Adrenal gland (tissue), 12 donors: ENCODE measurements around the gene RASGRP4. TPM values are rescaled to one million over a fixed set of nuclear protein-coding genes. Genes with fewer than 3 reads are reported as not detected.
A peak's percentile ranks its signal among the peaks of the same experiment; 100 is the strongest.
"Not testable (repeated sequence)": the region's sequence is repeated elsewhere in the genome, so short reads cannot be mapped to it uniquely, and the experiment has no call there.

Experiments
- DNase-seq, 7 donors: peaks; one replicate each; pipeline ENCODE4 v3.0.0-alpha.2; 2019 to 2020
- H3K27ac ChIP-seq, 5 donors: fragments of 200-600 bp; sonication (generic) in 4 of 5; 1 replicate in 3 of 5; 2 replicates in 2 of 5; pipeline versions ENCODE4 v1.5.1 to v1.8.0; 2016 to 2020; ENCODE audit warnings: mild to moderate bottlenecking in 1 of 5
- H3K27me3 ChIP-seq: fragments of 200-600 bp; 2 replicates; pipeline ENCODE4 v1.8.0; 2021
- H3K36me3 ChIP-seq, 2 donors: fragments of 200-600 bp; replicated peaks in 1 of 2; 1 replicate in 1 of 2; 2 replicates in 1 of 2; pipeline versions ENCODE4 v1.5.1 to v1.8.0; 2018 to 2022
- H3K4me1 ChIP-seq, 2 donors: fragments of 200-600 bp; replicated peaks in 1 of 2; 1 replicate in 1 of 2; 2 replicates in 1 of 2; pipeline versions ENCODE4 v1.5.1 to v1.8.0; 2018 to 2021
- H3K4me3 ChIP-seq, 4 donors: fragments of 200-600 bp; sonication (generic) in 3 of 4; one replicate each; pipeline ENCODE4 v1.5.1; 2016 to 2018
- H3K9me3 ChIP-seq, 3 donors: fragments of 200-600 bp; sonication (generic) in 1 of 3; replicated peaks in 1 of 3; 1 replicate in 2 of 3; 2 replicates in 1 of 3; pipeline versions ENCODE4 v1.5.1 to v1.8.0; 2016 to 2021
- CTCF ChIP-seq, 6 experiments: fragments of 450-650 bp in 4 of 6; fragments of 200-600 bp in 2 of 6; sonication (generic) in 1 of 6; IDR thresholded peaks; 1 replicate in 5 of 6; 2 replicates in 1 of 6; pipeline versions ENCODE4 v1.5.1 to v1.8.0; 2016 to 2021; ENCODE audit warnings: antibody characterized with exemption in 6 of 6, mild to moderate bottlenecking in 2 of 6, moderate library complexity in 1 of 6
- POLR2A ChIP-seq, 2 donors: fragments of 450-650 bp; IDR thresholded peaks; one replicate each; pipeline ENCODE4 v1.6.1; 2017; ENCODE audit warnings: antibody characterized with exemption in 2 of 2, mild to moderate bottlenecking in 2 of 2, moderate library complexity in 1 of 2
- WGBS, 4 donors: extraction: QIAGEN DNeasy Blood & Tissue Kit in 2 of 4; methylation state at CpG; one replicate each; pipeline versions ENCODE4 v1.1.5 to v1.1.7; 2013 to 2017; 5-methylcytosine and 5-hydroxymethylcytosine counted together
- intact Hi-C, 2 donors: fragments of 100-400 bp; cut with DNase I; formaldehyde crosslinking; loops; one replicate each; pipeline versions ENCODE4 v1.14.1 to v1.15.0; 2022 to 2023
- polyA plus RNA-seq, 3 donors: library from polyadenylated mRNA; stranded (reverse); fragments of 200-250 nt in 2 of 3; fragments of 350-450 nt in 1 of 3; fragmentation: Illumina TruSeq in 1 of 3; extraction: RNeasy Lipid Tissue Mini Kit (QIAGEN cat#74804) in 1 of 3; gene quantifications; one replicate each; pipeline ENCODE4 v1.2.3, GENCODE V29; 2013 to 2014
- total RNA-seq, 9 donors: library from RNA; depleted of rRNA in 4 of 9; stranded (reverse); fragments of >200 nt in 4 of 9; fragments of 120-200 nt in 1 of 9; fragmentation: NEBNext Ultra II Directional in 1 of 9; extraction: Animal tissue kit (Norgen Biotek cat#: 25700) in 1 of 9; gene quantifications; one replicate each; pipeline versions ENCODE4 v1.1.0 to v1.2.4, GENCODE V29; 2013 to 2023
- donor health status: healthy with polysubstance abuse.
- donor health status: Bipolar disorder and iron deficiency.
- donor health status: DM: yes; HTN: yes; CAD: no.
- donor health status: DM: no; HTN: no; CAD: no.
- donor health status: DM: no; HTN: no; CAD: no.
- donor health status: DM: yes; HTN: yes; CAD: no.

Gene RASGRP4
- total and polyA plus RNA-seq, 12 donors: 0.22 to 10.0 (median 4.2) TPM

- no peak for DNase-seq
- H3K27me3 ChIP-seq: no peaks in the 10 kb centered on the region
- no peaks in the 10 kb centered on the region for H3K36me3 ChIP-seq
- H3K27ac ChIP-seq: no peak overlapping the region
- peaks cover 2 to 3% of the 10 kb centered on the region in 2 donors for H3K4me1 ChIP-seq
- TF ChIP-seq POLR2A (IDR thresholded peaks at IDR 0.05) (no peak), CTCF (IDR thresholded peaks at IDR 0.05) (no peak)
- intact Hi-C loops: loop anchor here in 1 of 2 donors (5.0 kb wide), 1 partner anchor 33 kb away; the partner anchor contains the start of gene CATSPERG
- 66 to 80% (median 74%) methylated on average over 12 of the region's 12 CpGs for WGBS, 4 donors
- no peak overlapping the region for H3K4me3 ChIP-seq
- no peaks in the 10 kb centered on the region for H3K9me3 ChIP-seq
Observed at GRCh38 chr19:38370299-38370698, 55.7 kb downstream of the RASGRP4 start.

- 80 to 90% (median 86%) methylated on average over 2 of the region's 2 CpGs for WGBS, 4 donors
Observed at GRCh38 chr19:38369584-38369983, 56.4 kb downstream of the RASGRP4 start.

GRCh38 chr19:38367041-38367440 is 59.0 kb downstream of the RASGRP4 start:
- WGBS, 4 donors: 78 to 85% (median 79%) methylated on average over 10 to 12 of the region's 12 CpGs
- intact Hi-C loops: no loop called here
- peaks cover 0 to 11% of the 10 kb centered on the region in 2 donors for H3K4me1 ChIP-seq
- no peak for TF ChIP-seq CTCF (IDR thresholded peaks at IDR 0.05)
- no peak for TF ChIP-seq POLR2A (IDR thresholded peaks at IDR 0.05)
- no peaks in the 10 kb centered on the region for H3K36me3 ChIP-seq
- no peak for DNase-seq
- no peak overlapping the region for H3K27ac ChIP-seq
- no peaks in the 10 kb centered on the region for H3K27me3 ChIP-seq
- H3K4me3 ChIP-seq: no peak overlapping the region
- H3K9me3 ChIP-seq: no peaks in the 10 kb centered on the region

More at GRCh38 chr19:38369584-38369983, 56.4 kb downstream of the RASGRP4 start:
- no peaks in the 10 kb centered on the region for H3K27me3 ChIP-seq
- no peak overlapping the region for H3K27ac ChIP-seq
- H3K9me3 ChIP-seq: no peaks in the 10 kb centered on the region
- H3K4me1 ChIP-seq: no peaks in the 10 kb centered on the region
- intact Hi-C loops: no loop called here
- TF ChIP-seq CTCF (IDR thresholded peaks at IDR 0.05): no peak
- no peak for TF ChIP-seq POLR2A (IDR thresholded peaks at IDR 0.05)
- no peak for DNase-seq
- no peaks in the 10 kb centered on the region for H3K36me3 ChIP-seq
- H3K4me3 ChIP-seq: no peak overlapping the region

- H3K27ac ChIP-seq, DNase-seq, H3K9me3 ChIP-seq, H3K36me3 ChIP-seq, intact Hi-C loops, H3K27me3 ChIP-seq: not testable (repeated sequence)
- H3K4me3 ChIP-seq: peak overlapping the region in 1 of 4 donors; percentile 62
- WGBS, 4 donors: 73 to 78% (median 74%) methylated on average over 14 to 15 of the region's 16 CpGs
- H3K4me1 ChIP-seq: peaks cover 0 to 16% of the 10 kb centered on the region in 2 donors
Observed at GRCh38 chr19:38362946-38363688, 62.9 kb downstream of the RASGRP4 start.
